H1 (cell line): ENCODE data around the gene IFI16. TPM values are rescaled to one million over a fixed set of nuclear protein-coding genes. Genes with fewer than 3 reads are reported as not detected.

Experiments
- CTCF ChIA-PET: fragments of 300-600 bp; sonication (Branson Sonifier 250); formaldehyde crosslinking; loops from one replicate; lab custom pipeline; 2021; ENCODE audit not compliant: partially characterized antibody; lab: Charles Lee
- POLR2A ChIA-PET: fragments of 300-600 bp; sonication (Branson Sonifier 250); formaldehyde crosslinking; loops from one replicate; lab custom pipeline; 2021; ENCODE audit warnings: inconsistent platforms; ENCODE audit not compliant: partially characterized antibody; lab: Charles Lee
- DNase-seq, 2 experiments: peaks; one replicate each; pipeline versions ENCODE4 v3.0.0 to v3.0.0-alpha.2; 2010 to 2022; ENCODE audit warnings: low spot score in 2 of 2, low read depth in 1 of 2, mixed read lengths in 1 of 2
- FAIRE-seq: peaks from 2 replicates; lab custom pipeline; 2011; peaks lifted over from hg19 to GRCh38; lab: Jason Lieb, UNC
- H2AFZ ChIP-seq: 2 replicates; pipeline ENCODE4 v1.8.1; 2012; ENCODE audit warnings: low read length, inconsistent platforms
- H2AK5ac ChIP-seq: 2 replicates; pipeline ENCODE4 v1.6.1; 2013; ENCODE audit warnings: low read depth, low read length
- H2BK120ac ChIP-seq: replicated peaks from 2 replicates; pipeline ENCODE3; 2013; ENCODE audit warnings: low read depth, low read length, inconsistent platforms
- H2BK12ac ChIP-seq: 2 replicates; pipeline ENCODE4 v1.6.1; 2013; ENCODE audit warnings: low read depth, low read length
- H2BK15ac ChIP-seq: 2 replicates; pipeline ENCODE4 v1.6.1; 2013; ENCODE audit warnings: low read length
- H2BK20ac ChIP-seq: 2 replicates; pipeline ENCODE4 v1.6.1; 2013; ENCODE audit warnings: low read length
- H2BK5ac ChIP-seq: 2 replicates; pipeline ENCODE4 v1.6.1; 2013; ENCODE audit warnings: low read depth, low read length
- H3K14ac ChIP-seq: 2 replicates; pipeline ENCODE4 v1.6.1; 2013; ENCODE audit warnings: inconsistent platforms; ENCODE audit not compliant: insufficient read length
- H3K18ac ChIP-seq: 2 replicates; pipeline ENCODE4 v1.6.1; 2013; ENCODE audit warnings: low read length; ENCODE audit errors: extremely low read depth
- H3K23ac ChIP-seq: 2 replicates; pipeline ENCODE4 v1.6.1; 2013; ENCODE audit warnings: inconsistent platforms; ENCODE audit not compliant: insufficient read length
- H3K23me2 ChIP-seq: 2 replicates; pipeline ENCODE4 v1.6.1; 2013; ENCODE audit warnings: low read depth, low read length
- H3K27ac ChIP-seq: 2 replicates; pipeline ENCODE4 v1.6.1; 2011; ENCODE audit warnings: low read depth, low read length, inconsistent platforms
- H3K27me3 ChIP-seq, 4 experiments: replicated peaks in 1 of 4; 1 replicate in 1 of 4; 2 replicates in 3 of 4; pipeline versions ENCODE4 v1.6.1 to v1.8.1; 2011 to 2013; ENCODE audit warnings: low read length in 3 of 4, mild to moderate bottlenecking in 3 of 4, inconsistent platforms in 2 of 4, mixed read lengths in 2 of 4, moderate library complexity in 1 of 4; ENCODE audit not compliant: control insufficient read depth in 3 of 4, insufficient read depth in 3 of 4; ENCODE audit errors: extremely low read depth in 1 of 4
- H3K36me3 ChIP-seq, 4 experiments: 2 replicates each; pipeline versions ENCODE4 v1.6.1 to v1.8.1; 2011 to 2013; ENCODE audit warnings: mild to moderate bottlenecking in 4 of 4, low read length in 3 of 4, moderate library complexity in 2 of 4, control low read depth in 1 of 4, inconsistent platforms in 1 of 4; ENCODE audit not compliant: insufficient read depth in 4 of 4, control insufficient read depth in 2 of 4
- H3K4ac ChIP-seq: replicated peaks from 2 replicates; pipeline ENCODE3; 2013; ENCODE audit warnings: low read length, low read depth, mixed read lengths, inconsistent platforms; ENCODE audit not compliant: insufficient read length
- H3K4me1 ChIP-seq, 4 experiments: replicated peaks in 1 of 4; 1 replicate in 1 of 4; 2 replicates in 3 of 4; pipeline versions ENCODE4 v1.6.1 to v1.8.1; 2011 to 2013; ENCODE audit warnings: low read length in 3 of 4, inconsistent platforms in 2 of 4, mixed read lengths in 1 of 4; ENCODE audit not compliant: insufficient read depth in 4 of 4, control insufficient read depth in 3 of 4
- H3K4me2 ChIP-seq, 2 experiments: 2 replicates each; pipeline versions ENCODE4 v1.6.1 to v1.8.1; 2011 to 2013; ENCODE audit warnings: low read depth in 2 of 2, low read length in 2 of 2, control low read depth in 1 of 2, inconsistent platforms in 1 of 2, mild to moderate bottlenecking in 1 of 2; ENCODE audit not compliant: insufficient read depth in 1 of 2
- H3K4me3 ChIP-seq, 4 experiments: fragments of 200-600, 300-600 bp in 1 of 4; sonication (generic), shearing (Covaris generic), sonication (Bioruptor Twin) in 1 of 4; 2 replicates each; pipeline versions ENCODE4 v1.5.1 to v1.8.1; 2011 to 2016; ENCODE audit warnings: low read length in 4 of 4, low read depth in 3 of 4, control low read depth in 2 of 4, inconsistent platforms in 2 of 4, mild to moderate bottlenecking in 2 of 4, mixed read lengths in 1 of 4, moderate library complexity in 1 of 4; ENCODE audit not compliant: insufficient read depth in 2 of 4; ENCODE audit errors: extremely low read depth in 1 of 4
- H3K56ac ChIP-seq: replicated peaks from 2 replicates; pipeline ENCODE3; 2013; ENCODE audit warnings: low read depth, mild to moderate bottlenecking, mixed read lengths, low read length, inconsistent platforms; ENCODE audit not compliant: insufficient read length
- H3K79me1 ChIP-seq: 2 replicates; pipeline ENCODE4 v1.6.1; 2013; ENCODE audit warnings: low read depth, low read length, control low read depth
- H3K79me2 ChIP-seq, 2 experiments: 2 replicates each; pipeline versions ENCODE4 v1.6.1 to v1.8.1; 2012 to 2013; ENCODE audit warnings: low read length in 2 of 2, mild to moderate bottlenecking in 2 of 2, inconsistent platforms in 1 of 2; ENCODE audit not compliant: insufficient read depth in 2 of 2, control insufficient read depth in 1 of 2
- H3K9ac ChIP-seq, 4 experiments: replicated peaks in 1 of 4; 1 replicate in 1 of 4; 2 replicates in 3 of 4; pipeline versions ENCODE4 v1.6.1 to v1.8.1; 2011 to 2013; ENCODE audit warnings: low read depth in 3 of 4, low read length in 3 of 4, control low read depth in 2 of 4, mild to moderate bottlenecking in 2 of 4, moderate library complexity in 2 of 4, inconsistent platforms in 1 of 4; ENCODE audit errors: extremely low read depth in 1 of 4
- H3K9me3 ChIP-seq, 2 experiments: 2 replicates each; pipeline versions ENCODE4 v1.6.1 to v1.8.1; 2012 to 2013; ENCODE audit warnings: mild to moderate bottlenecking in 2 of 2, moderate library complexity in 2 of 2, control low read depth in 1 of 2, inconsistent platforms in 1 of 2, low read depth in 1 of 2, low read length in 1 of 2, mixed read lengths in 1 of 2; ENCODE audit not compliant: insufficient read depth in 2 of 2
- H4K20me1 ChIP-seq, 2 experiments: replicated peaks in 1 of 2; 2 replicates each; pipeline versions ENCODE3 to v1.8.1; 2011 to 2013; ENCODE audit warnings: inconsistent platforms in 2 of 2, low read length in 2 of 2, mild to moderate bottlenecking in 1 of 2; ENCODE audit not compliant: insufficient read depth in 2 of 2, control insufficient read depth in 1 of 2
- H4K5ac ChIP-seq: 2 replicates; pipeline ENCODE4 v1.6.1; 2013; ENCODE audit warnings: low read length, low read depth, mixed read lengths, inconsistent platforms; ENCODE audit not compliant: insufficient read length
- H4K8ac ChIP-seq: 2 replicates; pipeline ENCODE4 v1.8.0; 2013; ENCODE audit warnings: mild to moderate bottlenecking, moderate library complexity, low read length, inconsistent platforms; ENCODE audit not compliant: insufficient read depth; ENCODE audit errors: extremely low read depth
- H4K91ac ChIP-seq: replicated peaks from 2 replicates; pipeline ENCODE3; 2013; ENCODE audit warnings: low read length, mixed read lengths, inconsistent platforms; ENCODE audit not compliant: insufficient read length
- ATF3 ChIP-seq: IDR thresholded peaks from 2 replicates; pipeline ENCODE4 v1.6.1; 2011; ENCODE audit warnings: low read depth, mild to moderate bottlenecking, low read length; ENCODE audit not compliant: insufficient read depth
- EGR1 ChIP-seq: IDR thresholded peaks from 2 replicates; pipeline ENCODE4 v1.6.1; 2011; ENCODE audit warnings: low read depth, low read length, borderline replicate concordance
- HDAC6 ChIP-seq: IDR thresholded peaks from one replicate; pipeline ENCODE4 v1.7.1; 2012; ENCODE audit warnings: low read depth, mild to moderate bottlenecking, inconsistent platforms, low read length, moderate library complexity
- SAP30 ChIP-seq: fragments of 300-600 bp; sonication (generic); IDR thresholded peaks from 2 replicates; pipeline ENCODE4 v1.7.1; 2012; ENCODE audit warnings: low read length, moderate library complexity, mild to moderate bottlenecking, inconsistent platforms; ENCODE audit not compliant: insufficient read depth, insufficient replicate concordance
- SP1 ChIP-seq: IDR thresholded peaks from 2 replicates; pipeline ENCODE4 v1.6.1; 2011; ENCODE audit warnings: low read depth, low read length
- WGBS, 2 experiments: shearing (Covaris generic) in 1 of 2; methylation state at CpG; one replicate each; pipeline versions ENCODE4 v1.1.6 to v1.1.7; 2013 to 2015; ENCODE audit warnings: low lambda C conversion rate in 2 of 2, mixed read lengths in 2 of 2, inconsistent platforms in 1 of 2, low coverage in 1 of 2, missing lambda C conversion rate in 1 of 2; ENCODE audit not compliant: insufficient replicate concordance in 2 of 2, insufficient coverage in 1 of 2, insufficient read length in 1 of 2; ENCODE audit errors: extremely low coverage in 1 of 2, missing lambda C conversion rate in 1 of 2; 5-methylcytosine and 5-hydroxymethylcytosine counted together
- polyA plus RNA-seq, 7 experiments: library from polyadenylated mRNA; depleted of rRNA in 3 of 7; stranded (reverse) in 5 of 7; unstranded in 2 of 7; fragments of >200 nt in 5 of 7; fragments of 200-250 nt in 2 of 7; gene quantifications; 1 replicate in 5 of 7; 2 replicates in 1 of 7; 4 replicates in 1 of 7; pipeline versions ENCODE4 v1.2.1 to v1.2.3, GENCODE V29; 2011 to 2013; ENCODE audit warnings: missing spikeins in 2 of 7, mixed read lengths in 2 of 7
- total RNA-seq: library from RNA; stranded (reverse); fragmentation: NEBNext Ultra II Directional; extraction: Animal tissue kit (Norgen Biotek cat#: 25700); gene quantifications from 2 replicates; pipeline ENCODE4 v1.2.1, GENCODE V29; 2021

Gene IFI16
- total and polyA plus RNA-seq, 2 of the 8 experiments (the other 6 are each of a cell fraction or from before 2014, with no cell fraction given): 0.63 to 0.74 TPM

GRCh38 chr1:159088546-159089183 is 79.0 kb downstream of the IFI16 start:
- H3K4me3 ChIP-seq: no peak overlapping the region
- FAIRE-seq (no peak), DNase-seq (no peak)
- H2BK20ac ChIP-seq: no peak overlapping the region
- no peak overlapping the region for H2BK120ac ChIP-seq
- no peak overlapping the region for H4K5ac ChIP-seq
- no peak overlapping the region for H2AK5ac ChIP-seq
- no peak overlapping the region for H2BK12ac ChIP-seq
- H3K18ac ChIP-seq: no peak overlapping the region
- WGBS, 2 experiments: 82 to 100% methylated on average over 1 to 6 of the region's 6 CpGs
- H3K27me3 ChIP-seq: no peaks in the 10 kb centered on the region
- H3K4ac ChIP-seq: no peak overlapping the region
- H2AFZ ChIP-seq: no peak overlapping the region
- H3K27ac ChIP-seq: no peak overlapping the region
- H4K20me1 ChIP-seq: no peaks in the 10 kb centered on the region
- H3K79me2 ChIP-seq: no peaks in the 10 kb centered on the region
- no peak overlapping the region for H3K14ac ChIP-seq
- no peak overlapping the region for H3K4me2 ChIP-seq
- no peaks in the 10 kb centered on the region; the same call in 1 of the 2 replicates for H3K23me2 ChIP-seq
- H3K36me3 ChIP-seq: no peaks in the 10 kb centered on the region
- no peak overlapping the region for H3K56ac ChIP-seq
- H3K23ac ChIP-seq: no peak overlapping the region
- H3K9me3 ChIP-seq: no peaks in the 10 kb centered on the region
- ChIA-PET POLR2A (no interaction called here), CTCF (interaction anchor here (0.5 to 3.4 kb wide), 33 partner anchors 9 to 1120 kb away, joined by 3 to 23 read pairs (median 4); partner anchors contain the start of gene AIM2)
- no peak overlapping the region for H2BK5ac ChIP-seq
- no peak overlapping the region for H4K8ac ChIP-seq
- no peaks in the 10 kb centered on the region for H3K79me1 ChIP-seq
- no peak for TF ChIP-seq SAP30
- no peak for TF ChIP-seq ATF3
- no peak for TF ChIP-seq HDAC6
- no peak for TF ChIP-seq SP1
- no peak for TF ChIP-seq EGR1
- no peaks in the 10 kb centered on the region for H3K4me1 ChIP-seq
- no peak overlapping the region for H4K91ac ChIP-seq
- no peak overlapping the region for H2BK15ac ChIP-seq
- H3K9ac ChIP-seq: no peak overlapping the region
